GM12891 (cell line): Measurements from ENCODE around the gene EYA2.

Experiments
- DNase-seq: peaks from one replicate; pipeline ENCODE4 v3.0.0; 2011; ENCODE audit warnings: low spot score; ENCODE audit not compliant: insufficient read length
- FAIRE-seq: peaks from 2 replicates; lab custom pipeline; 2011; peaks lifted over from hg19 to GRCh38; lab: Jason Lieb, UNC
- PAX5 ChIP-seq: IDR thresholded peaks from 2 replicates; pipeline ENCODE4 v1.6.1; 2011; ENCODE audit warnings: low read length, moderate library complexity, mild to moderate bottlenecking; ENCODE audit not compliant: insufficient read depth, severe bottlenecking
- POLR2A ChIP-seq: IDR thresholded peaks from 2 replicates; pipeline ENCODE4 v1.6.1; 2011; ENCODE audit warnings: low read depth, low read length, control low read depth
- POLR2AphosphoS5 ChIP-seq: IDR thresholded peaks from 2 replicates; pipeline ENCODE4 v1.6.1; 2011; ENCODE audit warnings: low read depth, low read length, control low read depth
- POU2F2 ChIP-seq: IDR thresholded peaks from 2 replicates; pipeline ENCODE4 v1.6.1; 2011; ENCODE audit warnings: low read depth, mild to moderate bottlenecking, control low read depth, low read length, moderate library complexity
- SPI1 ChIP-seq: IDR thresholded peaks from 2 replicates; pipeline ENCODE4 v1.6.1; 2011; ENCODE audit warnings: low read depth, low read length, control low read depth
- TAF1 ChIP-seq: IDR thresholded peaks from 2 replicates; pipeline ENCODE4 v1.6.1; 2011; ENCODE audit warnings: low read depth, low read length, control low read depth

Gene EYA2

DNA sequence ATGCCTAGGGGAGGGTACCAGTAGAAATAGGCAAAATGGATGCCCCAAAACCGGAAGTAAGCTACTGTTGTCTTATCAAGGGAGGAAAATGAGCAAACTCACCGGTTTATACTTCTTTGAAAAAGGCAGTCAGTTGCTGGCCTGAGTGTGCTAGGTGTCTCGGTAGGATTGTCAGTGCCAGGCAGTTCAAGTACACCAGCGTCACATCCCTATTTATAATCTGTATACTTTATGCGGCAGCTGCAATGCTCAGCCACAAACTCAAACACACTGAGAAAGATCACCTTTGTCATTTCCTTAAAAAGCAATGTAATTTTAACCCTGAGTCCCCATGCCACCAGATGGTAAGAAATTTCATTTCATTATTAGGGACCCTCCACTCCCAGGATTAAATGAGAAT, 196.2 kb downstream of the EYA2 start:
- FAIRE-seq (no peak), DNase-seq (no peak)
- TF ChIP-seq SPI1, result no peak
- TF ChIP-seq POLR2A, result no peak
- TF ChIP-seq PAX5, result no peak
- TF ChIP-seq POU2F2, result no peak
- no peak for TF ChIP-seq POLR2AphosphoS5
- no peak for TF ChIP-seq TAF1

DNA sequence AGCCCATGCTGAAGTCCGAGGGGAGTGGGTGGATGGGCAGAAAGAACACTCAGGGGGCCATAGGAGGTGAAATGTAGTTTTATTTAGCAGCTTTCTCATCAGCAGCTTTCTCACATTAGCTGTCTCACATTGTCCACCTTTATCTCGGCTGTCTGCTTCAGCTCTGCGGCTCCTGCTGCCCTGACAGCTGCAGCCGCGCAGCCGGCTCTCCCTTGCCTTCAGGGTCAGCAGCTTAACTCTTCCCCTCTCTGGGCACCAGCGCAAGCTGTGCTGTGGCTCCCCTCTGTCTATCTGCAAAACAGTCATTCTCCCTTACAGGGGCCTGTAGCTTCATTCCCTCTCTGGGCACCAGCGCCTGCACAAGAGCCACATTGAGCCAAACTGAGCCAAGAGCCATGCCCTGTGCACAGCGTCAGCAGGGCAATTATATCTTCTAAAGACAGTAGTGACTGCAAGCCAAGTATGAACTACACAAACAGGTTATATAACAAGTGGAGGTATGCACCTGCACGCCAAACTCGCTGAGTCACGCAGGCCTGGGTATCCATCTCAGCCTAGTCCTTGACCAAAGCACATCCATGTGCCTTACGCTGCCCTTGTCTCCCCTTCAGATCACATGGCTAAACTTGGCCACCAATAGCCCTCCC, 198.8 kb downstream of the EYA2 start:
- no peak for DNase-seq
- no peak for FAIRE-seq
- TF ChIP-seq POU2F2, result no peak
- TF ChIP-seq PAX5, result no peak
- no peak for TF ChIP-seq POLR2AphosphoS5
- no peak for TF ChIP-seq TAF1
- no peak for TF ChIP-seq POLR2A
- no peak for TF ChIP-seq SPI1

DNA sequence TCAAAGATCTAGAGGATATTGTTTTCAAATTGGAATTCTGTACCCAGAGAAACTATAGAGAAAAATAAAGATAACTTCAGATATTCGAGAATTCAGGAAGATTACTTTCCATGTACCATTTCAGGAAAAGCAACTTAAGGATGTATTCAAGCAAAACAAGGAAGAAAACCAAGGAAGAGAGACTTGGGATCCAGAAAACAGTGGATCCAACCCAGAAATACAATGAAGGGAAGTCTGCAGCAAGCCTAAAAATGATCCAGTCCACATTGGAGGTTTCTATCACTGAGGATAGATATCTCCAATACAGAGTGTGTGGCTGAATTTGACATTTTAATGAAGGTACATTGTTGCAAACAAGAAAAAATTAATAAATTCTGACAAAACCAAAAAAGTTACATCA, 201.0 kb downstream of the EYA2 start:
- DNase-seq (no peak), FAIRE-seq (no peak)
- no peak for TF ChIP-seq POU2F2
- no peak for TF ChIP-seq TAF1
- no peak for TF ChIP-seq PAX5
- TF ChIP-seq POLR2AphosphoS5, result no peak
- TF ChIP-seq SPI1, result no peak
- no peak for TF ChIP-seq POLR2A

- FAIRE-seq (no peak), DNase-seq (no peak)
- TF ChIP-seq POLR2AphosphoS5 (no peak), SPI1 (no peak), POLR2A (no peak), TAF1 (no peak), POU2F2 (no peak), PAX5 (no peak)
Measured at GRCh38 chr20:47097691-47098622, 203.3 kb downstream of the EYA2 start.

GRCh38 chr20:47099093-47099492, 204.4 kb downstream of the EYA2 start:
- no peak for FAIRE-seq
- TF ChIP-seq POLR2AphosphoS5 (no peak), POU2F2 (no peak), TAF1 (no peak), SPI1 (no peak), POLR2A (no peak), PAX5 (no peak)
- no peak for DNase-seq

GRCh38 chr20:47099825-47100441, 205.3 kb downstream of the EYA2 start:
- TF ChIP-seq POU2F2 (no peak), TAF1 (no peak)
- DNase-seq (no peak), FAIRE-seq (no peak)

- DNase-seq (no peak), FAIRE-seq (no peak)
- TF ChIP-seq SPI1 (no peak), PAX5 (no peak), POU2F2 (no peak)
Measured at GRCh38 chr20:47102629-47103028, 208.0 kb downstream of the EYA2 start.

DNA sequence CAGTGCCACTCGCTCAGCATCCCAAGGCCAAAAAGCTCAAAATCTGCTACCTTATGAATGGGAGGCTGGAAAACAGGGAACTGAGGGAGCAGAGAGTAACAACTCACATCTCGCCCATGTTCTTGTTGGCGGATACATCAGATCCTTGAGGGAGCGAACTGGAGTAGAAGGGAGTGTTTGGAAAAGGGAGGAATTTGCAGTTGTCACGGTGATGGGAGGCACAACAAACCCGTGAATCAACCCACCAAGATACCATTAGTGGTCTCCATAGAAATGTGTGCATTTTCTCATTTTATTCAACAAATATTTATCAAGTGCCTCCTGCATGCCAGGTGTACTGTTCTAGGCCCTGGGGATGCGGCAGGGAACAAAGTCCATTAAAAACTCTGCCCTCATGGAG, 212.1 kb downstream of the EYA2 start:
- FAIRE-seq (no peak), DNase-seq (no peak)
- TF ChIP-seq SPI1 (no peak), TAF1 (no peak), PAX5 (no peak), POLR2A (no peak), POU2F2 (no peak), POLR2AphosphoS5 (no peak)

DNA sequence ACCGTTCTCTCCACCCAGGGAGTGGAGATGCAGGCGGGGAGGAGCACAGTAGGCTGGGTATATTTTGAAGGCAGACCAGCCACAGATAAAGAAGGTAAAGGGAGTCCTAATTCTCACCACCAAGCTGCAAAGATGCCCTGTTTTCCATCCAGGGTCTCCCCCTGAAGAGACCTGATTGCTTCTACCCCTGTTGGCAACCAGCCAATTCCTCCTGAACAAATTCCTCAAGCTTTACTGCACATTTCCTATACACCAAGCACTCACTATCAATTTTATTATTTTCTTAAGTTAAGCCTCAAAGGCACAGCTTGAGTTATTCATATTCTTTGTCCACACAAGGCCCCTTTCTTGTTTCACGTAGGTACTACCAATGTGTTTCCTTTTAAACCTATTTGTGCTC, 214.4 kb downstream of the EYA2 start:
- DNase-seq (no peak), FAIRE-seq (no peak)
- TF ChIP-seq PAX5, result no peak
- TF ChIP-seq POLR2A, result no peak
- TF ChIP-seq SPI1, result no peak
- TF ChIP-seq TAF1, result no peak
- TF ChIP-seq POLR2AphosphoS5, result no peak
- no peak for TF ChIP-seq POU2F2
